ENCODE data around the gene CAPZA2.

Gene CAPZA2

GRCh38 chr7:116942504-116942903 is 80.1 kb downstream of the CAPZA2 start:
- no peak for TF ChIP-seq CTCF (IDR thresholded peaks at IDR 0.05; ENCODE audit: insufficient read depth, missing control alignments)
- DNase-seq (ENCODE audit: insufficient read length, low spot score): no peak
- no peak for FAIRE-seq

- DNase-seq (ENCODE audit: insufficient read length, low spot score): no peak
- no peak for TF ChIP-seq CTCF (IDR thresholded peaks at IDR 0.05; ENCODE audit: insufficient read depth, missing control alignments)
- no peak for FAIRE-seq
Observed at GRCh38 chr7:116948934-116949333, 86.5 kb downstream of the CAPZA2 start.

- TF ChIP-seq CTCF (IDR thresholded peaks at IDR 0.05; ENCODE audit: insufficient read depth, missing control alignments): no peak
- FAIRE-seq: no peak
- no peak for DNase-seq (ENCODE audit: insufficient read length, low spot score)
Observed at GRCh38 chr7:116949941-116950801, 87.8 kb downstream of the CAPZA2 start.

GRCh38 chr7:116950889-116951351 is 88.5 kb downstream of the CAPZA2 start:
- TF ChIP-seq CTCF (IDR thresholded peaks at IDR 0.05; ENCODE audit: insufficient read depth, missing control alignments): no peak
- FAIRE-seq: no peak
- no peak for DNase-seq (ENCODE audit: insufficient read length, low spot score)

- DNase-seq (ENCODE audit: insufficient read length, low spot score) (no peak), FAIRE-seq (no peak)
- no peak for TF ChIP-seq CTCF (IDR thresholded peaks at IDR 0.05; ENCODE audit: insufficient read depth, missing control alignments)
Observed at GRCh38 chr7:116951366-116952292, 89.2 kb downstream of the CAPZA2 start.

- TF ChIP-seq CTCF (IDR thresholded peaks at IDR 0.05; ENCODE audit: insufficient read depth, missing control alignments): no peak
- FAIRE-seq (no peak), DNase-seq (ENCODE audit: insufficient read length, low spot score) (no peak)
Observed at GRCh38 chr7:116952635-116953371, 90.4 kb downstream of the CAPZA2 start.

Data from D721Med (cell line).